ENCODE results near the gene C6orf89.
"Not testable (repeated sequence)": the region's sequence is repeated elsewhere in the genome, so short reads cannot be mapped to it uniquely, and the experiment has no call there.

The C6orf89 gene

DNA sequence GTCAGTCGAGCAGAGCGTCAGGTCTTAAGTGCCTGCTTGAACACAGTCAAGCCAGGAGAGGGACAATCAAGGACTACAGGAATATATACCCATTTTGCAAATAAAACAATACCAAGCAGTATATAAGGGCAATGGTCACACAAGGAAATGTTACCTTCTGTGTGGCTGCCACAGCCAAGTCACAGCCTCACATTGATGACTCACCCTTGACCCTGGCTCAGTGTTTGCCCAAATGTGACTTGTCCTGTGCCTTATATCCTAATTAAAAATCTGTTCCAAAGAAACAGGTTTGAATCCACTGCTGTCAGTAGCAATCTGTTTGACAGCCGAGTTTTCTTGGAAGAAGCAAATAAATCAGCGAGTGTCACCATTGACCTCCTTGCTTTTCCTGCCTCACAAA lies 34.3 kb downstream of the C6orf89 start:
- DNase-seq: no peak

DNA sequence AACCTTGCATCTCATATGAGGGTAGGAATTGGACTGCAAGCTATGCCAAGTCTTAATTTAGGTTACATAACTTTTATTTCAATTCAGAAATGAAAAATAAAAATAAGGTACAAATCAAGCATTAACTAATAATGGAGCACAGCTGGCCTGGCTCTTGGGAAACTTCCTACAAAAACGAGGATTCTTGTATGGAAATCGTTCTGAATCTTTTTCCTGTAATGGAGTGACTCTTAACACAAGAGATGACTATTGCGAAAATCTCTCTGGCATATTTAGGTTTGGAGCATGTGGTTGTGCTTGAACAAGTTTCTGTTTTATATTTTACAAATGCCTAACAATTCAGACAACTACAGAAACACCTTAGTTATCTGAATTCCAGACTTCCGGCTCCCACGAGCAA lies 34.8 kb downstream of the C6orf89 start:
- DNase-seq: no peak

DNA sequence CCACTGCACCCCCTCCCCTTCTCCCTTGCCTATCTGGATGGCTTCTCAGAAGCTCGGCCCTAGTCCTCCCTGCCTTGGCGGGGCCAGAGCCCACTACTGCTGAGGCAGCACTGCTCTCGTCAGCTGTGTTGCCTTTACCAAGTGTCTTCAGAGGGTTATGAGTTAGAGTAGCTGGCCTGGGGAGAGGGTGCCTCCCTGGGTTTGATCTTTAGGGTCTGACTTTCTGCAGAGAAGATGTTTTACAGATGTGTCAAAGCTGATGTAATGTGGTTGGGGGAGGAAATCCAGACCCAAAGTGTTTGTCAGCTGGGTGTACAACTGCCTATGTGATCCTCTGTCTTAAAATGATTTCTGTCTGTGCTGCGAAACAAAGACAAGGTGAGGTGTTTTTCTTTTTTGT lies 38.4 kb downstream of the C6orf89 start:
- no peak for DNase-seq

DNA sequence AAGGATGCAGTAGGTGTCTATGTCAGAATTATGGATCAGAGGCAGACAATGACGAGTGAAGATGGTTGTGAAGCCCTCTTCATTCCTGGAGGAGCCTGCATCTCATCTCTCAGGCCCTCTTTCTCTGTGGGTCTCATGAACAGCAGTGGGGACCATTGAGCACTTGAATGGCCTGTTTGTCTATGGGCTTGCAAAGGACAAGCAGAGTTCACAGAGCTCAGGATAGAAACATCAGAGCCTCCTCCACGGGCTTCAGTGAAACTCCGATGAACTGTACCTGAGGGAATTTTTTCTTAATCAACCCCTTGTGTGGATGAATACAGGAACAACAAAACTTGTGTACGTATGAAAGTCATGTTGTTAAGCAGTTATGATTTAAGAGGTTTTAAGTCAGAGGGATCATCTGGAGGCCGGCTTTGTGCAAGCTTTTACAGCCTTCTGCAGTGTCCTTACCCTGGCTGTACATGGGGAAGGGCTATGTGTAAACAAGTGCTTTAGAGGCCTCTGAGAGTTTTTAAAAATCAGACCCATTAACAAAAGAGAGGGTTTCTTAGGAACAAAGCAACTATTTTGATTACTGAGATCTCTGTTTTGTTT lies 39.1 kb downstream of the C6orf89 start:
- DNase-seq: peak in 1 of 56 donors; percentile 20

DNA sequence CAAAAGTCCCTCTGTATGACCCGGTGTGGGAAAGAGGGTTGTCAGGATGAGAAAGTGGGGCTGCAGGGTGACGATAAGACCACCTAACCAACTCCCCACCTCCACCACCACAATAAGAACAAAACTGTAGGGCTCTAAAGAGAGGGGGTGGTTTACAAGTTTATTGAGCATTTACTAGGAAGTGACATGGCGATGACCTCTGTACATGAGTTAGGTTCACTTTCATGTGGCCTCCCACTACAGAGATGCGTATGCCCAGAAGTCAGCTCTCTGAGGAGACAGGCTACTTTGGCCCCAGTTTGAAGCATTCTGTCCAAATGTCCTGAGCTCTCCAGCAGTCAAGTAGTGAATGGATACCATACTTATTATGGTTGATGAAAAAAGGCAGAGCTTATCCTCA lies 40.1 kb downstream of the C6orf89 start:
- no peak for DNase-seq

DNA sequence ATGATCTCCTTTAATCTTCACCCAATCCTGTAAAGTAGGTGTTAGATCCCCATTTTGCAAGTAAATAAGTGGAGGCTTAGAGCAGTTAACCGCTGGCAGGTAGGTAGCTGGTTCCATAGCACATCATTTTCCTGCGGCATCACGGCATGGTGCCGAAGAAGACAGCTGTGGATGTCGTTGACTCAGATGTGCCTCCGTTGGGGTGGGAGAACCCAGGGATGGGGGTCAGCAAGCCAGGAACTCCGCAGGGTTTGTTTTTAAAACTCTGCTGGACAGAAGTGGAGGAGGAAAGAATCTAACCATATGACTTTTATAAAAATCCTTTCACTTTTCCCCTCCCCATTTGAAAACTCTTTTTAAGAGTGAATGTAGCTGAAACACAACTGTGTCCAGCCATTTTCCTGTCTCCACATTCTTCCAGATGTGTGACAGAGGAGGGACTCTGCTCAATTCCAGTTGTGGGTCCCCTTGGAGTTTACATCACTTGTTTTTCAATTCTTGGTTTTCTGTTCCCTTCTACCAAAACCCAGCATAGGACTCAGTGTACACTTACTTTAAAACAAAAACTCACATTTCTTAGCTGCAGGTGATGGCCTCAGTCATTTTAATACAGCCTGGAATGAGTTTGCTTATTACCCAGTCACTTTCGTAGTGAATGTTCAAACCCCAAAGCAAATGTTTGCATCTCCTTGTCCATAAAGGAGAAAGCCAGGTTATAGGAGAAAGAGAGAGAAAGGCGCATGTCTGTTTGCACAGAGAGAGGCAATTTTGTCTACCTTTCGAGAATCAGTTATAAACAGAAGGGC lies 41.2 kb downstream of the C6orf89 start:
- no peak for DNase-seq

DNA sequence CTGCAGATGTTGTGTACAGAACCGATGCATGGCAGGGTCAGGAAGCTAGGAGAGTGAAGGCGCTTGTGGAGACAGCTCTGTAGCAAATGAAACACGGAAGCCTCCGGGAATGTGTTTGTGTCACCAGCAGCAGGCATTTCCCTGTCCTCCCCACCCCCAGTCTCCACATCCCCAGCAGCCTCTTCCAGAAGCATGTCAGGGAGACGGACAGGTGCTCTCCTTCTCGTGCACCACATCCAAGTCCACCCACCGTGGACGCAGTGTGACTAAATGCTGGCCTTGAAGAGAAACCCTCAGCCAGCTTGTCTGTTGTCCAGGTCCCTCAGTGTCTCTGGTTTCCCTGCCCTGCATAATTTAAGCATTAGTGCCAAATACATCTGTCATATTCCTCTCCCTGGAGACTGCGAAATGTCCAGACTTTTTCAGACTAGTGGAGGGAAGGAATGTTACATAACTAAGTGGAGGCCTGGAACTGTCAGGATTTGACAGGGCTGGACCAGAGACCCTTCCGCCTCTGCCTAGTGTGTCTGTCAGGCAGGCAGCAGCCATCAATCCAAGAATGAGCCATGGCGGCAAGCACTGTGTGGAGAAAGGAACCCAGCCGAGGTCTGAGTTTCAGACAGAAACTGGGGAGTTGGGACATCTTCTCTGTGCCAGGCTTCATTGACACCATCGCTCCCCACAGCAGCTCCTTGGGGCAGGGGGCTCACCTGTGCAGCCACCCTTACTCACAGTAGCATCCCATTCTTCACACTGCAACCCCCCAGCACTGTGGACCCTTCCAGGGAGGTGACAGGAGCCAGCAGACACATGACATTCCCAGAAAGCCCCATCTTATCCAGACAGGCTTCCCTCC lies 42.2 kb downstream of the C6orf89 start:
- DNase-seq: no peak

DNA sequence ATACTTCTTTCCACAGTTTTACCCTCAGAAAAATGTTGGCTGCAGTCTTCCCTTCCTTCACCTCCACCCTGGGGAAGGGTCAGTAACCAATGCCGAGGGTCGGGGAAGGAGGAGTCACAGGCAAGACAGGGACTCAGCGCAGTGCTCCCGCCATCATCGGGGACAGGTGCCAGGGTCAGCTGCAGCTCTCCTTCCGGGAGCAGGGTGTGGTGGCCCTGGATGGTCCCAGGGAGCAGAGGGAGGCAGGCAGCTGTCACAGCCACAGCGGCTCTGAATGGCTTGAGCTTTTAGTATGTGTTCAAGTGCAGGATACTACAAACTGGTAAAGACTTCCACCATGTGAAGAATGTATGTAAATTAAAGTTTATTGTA lies 42.8 kb downstream of the C6orf89 start:
- no peak for DNase-seq

DNA sequence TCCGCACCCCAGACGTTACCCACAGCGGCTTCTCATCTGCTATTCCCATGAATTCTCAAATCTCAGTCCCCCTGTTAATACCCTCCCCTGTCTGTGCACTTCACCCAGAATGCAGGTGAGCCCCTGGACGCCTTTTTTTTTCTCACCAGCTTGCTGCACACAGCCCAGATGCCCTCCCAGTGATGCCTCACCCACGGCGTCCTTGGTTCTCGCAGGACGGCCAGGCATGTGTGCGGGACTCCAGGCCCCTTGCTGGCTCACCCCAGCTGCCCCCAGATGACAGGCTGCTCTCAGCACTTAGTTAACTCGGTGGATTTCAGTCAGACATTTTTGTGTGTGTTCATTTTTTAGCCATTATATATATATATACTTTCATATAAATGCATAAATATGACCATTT lies 43.4 kb downstream of the C6orf89 start:
- no peak for DNase-seq

DNA sequence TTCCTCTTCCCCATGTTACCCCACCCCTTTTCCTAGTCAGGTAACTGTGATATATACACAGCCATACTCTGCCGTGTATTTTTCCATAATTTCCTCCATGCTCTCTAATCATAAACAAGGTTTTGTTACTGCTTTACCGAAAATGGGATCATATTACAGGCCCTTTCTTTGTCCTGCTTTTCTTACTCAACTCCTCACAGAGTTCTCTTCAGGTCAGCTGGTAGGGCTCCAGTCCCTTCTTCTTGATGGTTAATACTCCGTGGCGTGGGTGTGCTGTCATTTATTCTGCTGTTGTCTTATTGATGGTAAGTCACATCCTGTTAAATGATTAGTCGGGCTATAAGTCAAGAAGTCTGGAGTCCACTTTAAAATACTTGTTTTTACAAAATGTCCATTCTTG lies 43.9 kb downstream of the C6orf89 start:
- no peak for DNase-seq

DNA sequence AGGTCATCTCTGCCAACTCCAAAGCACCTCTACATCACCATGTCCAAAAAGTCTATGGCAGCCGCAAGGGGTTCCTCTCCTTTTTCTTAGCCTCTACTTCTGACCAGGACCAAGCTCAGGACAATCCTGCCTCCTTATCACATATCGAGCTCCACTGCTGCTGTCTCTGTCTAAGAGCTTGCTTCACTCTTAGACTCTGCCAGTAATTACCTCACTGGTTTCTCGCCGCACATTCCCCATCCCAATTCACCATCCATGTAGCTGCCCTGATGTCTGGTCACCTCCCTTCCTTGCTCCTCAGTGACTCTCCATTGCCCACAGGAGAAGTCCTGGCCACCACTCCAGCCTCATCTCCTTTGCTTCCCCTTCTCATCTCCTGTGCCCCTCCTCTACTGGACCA lies 44.7 kb downstream of the C6orf89 start:
- no peak for DNase-seq

DNA sequence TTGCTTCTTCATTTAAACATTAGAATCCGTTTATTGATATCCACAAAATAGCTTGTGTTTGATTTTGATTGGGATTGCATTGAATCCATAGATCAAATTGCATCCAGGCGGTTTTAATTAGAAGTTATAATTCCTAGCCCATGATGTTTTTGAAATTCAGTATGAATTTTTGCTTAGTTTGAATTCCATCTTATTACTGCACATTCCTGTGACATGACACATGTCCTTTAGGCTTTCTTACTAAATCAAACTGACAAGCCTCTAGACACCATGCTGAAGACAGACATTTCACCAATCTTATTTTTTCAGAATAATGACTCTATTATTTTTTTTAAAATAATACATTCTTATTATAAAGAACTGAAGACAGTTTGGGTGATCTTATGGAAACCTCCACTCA lies 47.4 kb downstream of the C6orf89 start:
- DNase-seq: no peak

DNA sequence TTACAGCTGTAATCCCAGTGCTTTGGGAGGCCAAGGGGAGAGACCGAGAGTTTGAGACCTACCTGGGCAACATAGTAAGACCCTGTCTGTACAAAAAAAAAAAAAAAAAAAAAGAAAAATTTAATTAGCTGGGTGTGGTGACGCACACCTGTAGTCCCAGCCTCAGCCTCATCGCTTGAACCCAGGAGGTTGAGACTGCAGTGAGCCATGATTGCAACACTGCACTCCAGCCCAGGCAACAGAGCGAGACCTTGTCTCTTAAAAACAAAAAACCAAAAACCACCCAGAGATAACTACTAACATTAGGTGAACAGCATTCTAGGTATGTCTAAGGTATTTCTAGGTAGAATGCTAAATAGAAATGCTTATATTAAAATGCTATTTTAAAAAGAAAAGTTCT lies 47.8 kb downstream of the C6orf89 start:
- no peak for DNase-seq

DNA sequence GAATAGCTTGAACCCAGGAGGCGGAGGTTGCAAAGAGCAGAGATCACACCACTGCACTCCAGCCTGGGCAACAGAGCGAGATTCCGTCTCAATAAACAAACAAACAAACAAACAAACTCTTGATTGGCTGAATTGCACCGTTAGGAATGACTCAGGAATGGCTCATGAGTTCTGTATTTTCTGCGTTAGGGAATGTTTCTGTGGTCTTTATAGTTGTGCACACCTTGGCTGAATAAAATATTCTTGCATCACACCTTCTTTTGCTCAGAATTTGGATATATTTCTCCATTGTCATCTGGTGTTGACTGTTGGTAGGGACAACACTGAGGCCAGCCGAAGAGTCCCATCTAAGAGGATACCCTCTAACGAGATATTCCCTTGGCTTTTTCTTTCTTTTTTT lies 49.1 kb downstream of the C6orf89 start:
- no peak for DNase-seq

DNA sequence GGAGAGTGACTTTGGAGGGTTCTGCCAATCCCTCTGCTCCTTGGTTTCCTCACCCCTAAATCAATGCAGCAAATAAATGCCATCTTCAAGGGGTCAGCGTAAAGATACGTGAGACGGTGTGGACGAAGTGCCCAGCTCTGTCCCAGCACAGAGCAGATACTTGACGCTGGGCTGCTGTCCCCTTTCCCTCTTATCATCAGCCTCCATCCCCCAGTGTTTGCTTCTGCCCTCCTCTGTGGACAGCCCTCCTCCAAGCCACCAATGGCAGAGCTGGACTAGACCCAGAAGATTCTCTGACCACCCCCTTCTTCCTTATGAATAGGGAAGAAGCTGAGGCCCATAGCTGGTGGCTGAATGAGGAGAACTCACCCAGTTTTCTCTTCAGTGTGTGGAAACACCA lies 51.1 kb downstream of the C6orf89 start:
- DNase-seq: no peak

DNA sequence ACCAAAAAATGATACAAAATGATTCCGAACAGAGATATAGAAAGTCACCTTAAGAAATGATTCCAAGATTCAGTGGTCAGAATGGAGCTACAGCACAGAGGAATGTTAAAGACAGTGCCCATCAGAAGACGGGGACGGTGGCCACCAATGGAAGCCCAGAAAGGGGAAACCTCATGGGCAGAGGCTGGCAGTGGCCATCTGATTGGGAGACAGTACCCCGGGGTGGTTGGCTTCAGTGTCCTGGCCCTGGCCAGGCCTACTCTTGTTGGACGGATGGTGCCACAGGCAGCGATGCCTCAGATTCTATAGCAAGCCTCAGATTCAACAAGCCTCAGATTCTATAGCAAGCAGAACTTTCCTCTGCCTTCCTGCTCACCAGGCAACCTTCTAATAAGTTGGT lies 52.1 kb downstream of the C6orf89 start:
- DNase-seq: no peak

DNA sequence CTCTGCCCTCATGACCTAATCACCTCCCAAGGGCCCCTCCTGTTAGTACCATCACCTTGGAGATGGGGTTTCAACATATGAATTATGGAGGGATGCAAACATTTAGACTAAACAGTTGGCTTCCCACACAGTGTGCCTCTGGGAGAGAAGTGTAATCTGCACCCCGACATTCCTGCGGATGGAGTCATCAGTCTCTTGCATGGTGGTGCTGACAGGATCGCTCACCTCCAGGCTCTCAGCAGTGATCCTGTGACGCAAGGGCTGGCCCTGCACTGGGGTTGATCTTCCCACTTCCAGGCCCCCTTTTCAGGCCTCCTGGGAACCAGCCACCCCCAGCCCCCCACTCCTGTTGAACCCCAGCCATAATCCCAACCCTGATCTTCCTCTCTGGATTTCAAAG lies 52.8 kb downstream of the C6orf89 start:
- no peak for DNase-seq

DNA sequence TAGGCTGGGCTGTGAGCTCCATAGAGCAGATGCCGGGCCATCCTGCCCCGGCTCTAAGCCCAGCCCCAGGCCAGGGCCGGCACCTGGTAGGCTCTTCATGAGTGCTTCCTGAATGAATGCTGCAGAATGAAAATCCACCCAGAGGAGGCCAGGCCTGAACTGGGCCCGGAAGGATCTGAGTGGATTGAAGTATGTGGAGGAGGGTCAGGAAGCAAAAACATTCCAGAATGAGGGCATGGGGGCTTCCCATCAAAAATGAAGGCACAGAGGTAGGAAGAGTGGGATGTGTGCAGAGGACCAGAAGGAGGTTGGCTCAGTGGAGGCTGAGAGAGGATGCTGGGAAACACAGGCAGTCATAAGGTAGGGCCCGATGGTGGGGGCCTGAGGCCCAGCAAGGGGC lies 53.3 kb downstream of the C6orf89 start:
- not testable (repeated sequence) for DNase-seq

DNA sequence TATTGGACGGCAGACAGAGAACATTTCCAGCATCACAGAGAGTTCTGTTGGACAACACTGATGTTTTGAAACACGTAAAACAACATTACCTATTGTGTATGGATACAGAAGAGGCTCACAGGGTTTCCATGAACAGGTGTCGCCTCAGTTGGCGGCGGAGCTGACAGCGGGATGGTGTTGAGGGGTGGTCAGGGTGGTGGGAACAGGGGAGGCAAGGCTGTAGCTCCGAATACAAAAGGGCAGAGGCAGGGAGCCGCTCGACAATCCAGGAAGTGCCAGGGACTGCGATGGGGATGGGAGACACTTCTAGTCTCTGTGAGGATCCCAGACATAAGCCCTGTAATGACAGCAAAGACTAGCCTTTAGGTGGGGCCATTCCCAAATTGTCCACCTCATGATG lies 54.3 kb downstream of the C6orf89 start:
- no peak for DNase-seq

DNA sequence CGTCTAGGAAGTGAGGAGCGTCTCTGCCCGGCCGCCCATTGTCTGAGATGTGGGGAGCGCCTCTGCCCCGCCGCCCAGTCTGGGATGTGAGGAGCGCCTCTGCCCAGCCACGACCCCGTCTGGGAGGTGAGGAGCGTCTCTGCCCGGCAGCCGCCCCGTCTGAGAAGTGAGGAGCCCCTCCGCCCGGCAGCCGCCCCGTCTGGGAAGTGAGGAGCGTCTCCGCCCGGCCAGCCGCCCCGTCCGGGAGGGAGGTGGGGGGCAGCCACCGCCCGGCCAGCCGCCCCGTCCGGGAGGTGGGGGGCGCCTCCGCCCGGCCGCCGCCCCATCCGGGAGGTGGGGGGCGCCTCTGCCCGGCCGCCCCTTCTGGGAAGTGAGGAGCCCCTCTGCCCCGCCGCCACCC lies 55.8 kb downstream of the C6orf89 start:
- DNase-seq: not testable (repeated sequence)

DNA sequence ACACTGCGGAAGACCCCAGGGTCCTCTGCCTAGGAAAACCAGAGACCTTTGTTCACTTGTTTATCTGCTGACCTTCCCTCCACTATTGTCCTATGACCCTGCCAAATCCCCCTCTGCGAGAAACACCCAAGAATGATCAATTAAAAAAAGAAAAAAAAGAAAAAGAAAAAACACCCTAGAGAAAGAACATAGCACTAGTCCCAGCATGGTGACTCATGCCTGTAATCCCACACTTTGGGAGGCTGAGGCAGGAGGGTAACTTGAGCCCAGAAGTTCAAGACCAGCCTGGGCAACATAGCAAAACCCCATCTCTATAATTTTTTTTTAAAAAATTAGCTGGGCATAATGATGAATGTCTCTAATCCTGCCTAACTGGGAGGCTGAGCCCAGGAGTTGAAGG lies 56.6 kb downstream of the C6orf89 start:
- DNase-seq: not testable (repeated sequence)

DNA sequence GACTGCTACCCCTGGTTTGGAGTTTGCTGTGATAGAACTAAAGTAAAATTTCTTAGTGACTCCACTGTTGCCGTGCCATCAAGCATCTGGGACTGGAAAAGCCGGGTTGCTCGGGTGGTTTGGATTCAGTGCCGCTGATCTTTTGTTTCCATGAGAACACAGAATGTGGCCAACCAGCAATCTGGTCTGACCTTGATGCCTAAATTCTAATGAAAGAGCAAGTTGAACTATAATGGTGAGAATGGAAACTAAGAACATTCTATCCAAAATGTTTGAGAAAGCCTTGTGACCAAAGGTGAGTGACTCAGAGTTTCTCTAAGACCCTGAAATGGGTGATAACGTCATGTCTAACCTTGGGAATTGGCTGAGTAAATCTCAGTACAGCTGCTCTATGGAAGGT lies 58.9 kb downstream of the C6orf89 start:
- no peak for DNase-seq

DNA sequence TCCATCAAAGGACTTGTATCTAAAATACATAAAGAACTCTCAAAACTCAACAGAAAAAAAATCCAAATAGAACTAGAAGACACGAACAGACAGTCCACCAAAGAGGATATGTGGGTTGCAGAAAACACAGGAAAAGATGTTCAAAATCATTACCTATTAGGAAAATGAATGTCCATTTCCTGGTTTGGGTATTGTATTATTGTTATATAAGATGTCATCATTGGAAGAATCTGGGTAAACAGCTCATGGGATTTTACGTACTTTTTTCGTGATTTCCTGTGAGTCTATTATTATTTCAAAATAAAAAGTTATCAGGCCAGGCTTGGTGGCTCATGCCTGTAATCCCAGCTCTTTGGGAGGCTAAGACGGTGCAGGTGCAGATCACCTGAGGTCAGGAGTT lies 59.5 kb downstream of the C6orf89 start:
- no peak for DNase-seq

Data from nucleus accumbens (tissue), 56 donors.